Fibroblast of lung (primary cell): ENCODE data around the gene CDC25B.

Experiments
- EZH2 ChIP-seq: IDR thresholded peaks from 2 replicates; pipeline ENCODE4 v1.5.1; 2012; ENCODE audit warnings: low read length, control low read depth, mild to moderate bottlenecking; ENCODE audit errors: missing control alignments
- TF ChIP-seq, protein P1 (sequence below), 2 donors: IDR thresholded peaks in 1 of 2; conservative IDR thresholded peaks in 1 of 2; 1 replicate in 1 of 2; 2 replicates in 1 of 2; pipeline ENCODE4 v1.5.1; 2011 to 2012; ENCODE audit warnings: low read length in 2 of 2, control low read depth in 1 of 2, inconsistent platforms in 1 of 2, low read depth in 1 of 2, mild to moderate bottlenecking in 1 of 2

DNA sequence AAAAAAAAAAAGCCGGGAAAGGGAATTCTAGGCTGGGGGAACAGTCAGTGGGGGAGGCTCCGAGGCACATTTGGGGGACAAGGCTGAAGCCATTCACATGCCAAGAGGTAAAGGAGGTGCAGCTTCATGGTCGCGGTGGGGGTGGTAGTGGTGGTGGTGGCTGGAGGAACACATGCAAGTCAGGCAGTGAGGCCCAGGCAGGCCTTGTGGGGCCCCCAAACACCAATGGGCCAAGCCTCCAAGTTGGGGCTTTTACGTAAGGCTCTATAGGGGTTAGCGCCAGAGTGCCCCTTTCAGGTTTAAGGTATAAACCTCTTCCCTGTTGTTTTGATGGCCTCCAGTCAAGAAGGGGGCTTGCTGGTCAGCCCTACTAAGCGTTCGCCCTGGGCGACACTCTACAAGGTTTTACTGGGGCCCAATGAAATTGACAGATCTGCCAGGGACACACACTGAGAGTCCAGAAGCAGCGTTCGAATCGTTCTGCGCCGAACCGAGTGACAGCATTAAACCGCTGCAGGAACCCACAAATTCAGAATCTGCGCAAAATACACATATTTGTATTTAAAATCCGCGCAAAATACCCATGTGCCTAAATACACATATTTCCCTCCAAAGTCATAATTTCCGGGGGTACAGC lies 23.4 kb downstream of the CDC25B start:
- TF ChIP-seq EZH2: no peak
- TF ChIP-seq, protein P1, sequence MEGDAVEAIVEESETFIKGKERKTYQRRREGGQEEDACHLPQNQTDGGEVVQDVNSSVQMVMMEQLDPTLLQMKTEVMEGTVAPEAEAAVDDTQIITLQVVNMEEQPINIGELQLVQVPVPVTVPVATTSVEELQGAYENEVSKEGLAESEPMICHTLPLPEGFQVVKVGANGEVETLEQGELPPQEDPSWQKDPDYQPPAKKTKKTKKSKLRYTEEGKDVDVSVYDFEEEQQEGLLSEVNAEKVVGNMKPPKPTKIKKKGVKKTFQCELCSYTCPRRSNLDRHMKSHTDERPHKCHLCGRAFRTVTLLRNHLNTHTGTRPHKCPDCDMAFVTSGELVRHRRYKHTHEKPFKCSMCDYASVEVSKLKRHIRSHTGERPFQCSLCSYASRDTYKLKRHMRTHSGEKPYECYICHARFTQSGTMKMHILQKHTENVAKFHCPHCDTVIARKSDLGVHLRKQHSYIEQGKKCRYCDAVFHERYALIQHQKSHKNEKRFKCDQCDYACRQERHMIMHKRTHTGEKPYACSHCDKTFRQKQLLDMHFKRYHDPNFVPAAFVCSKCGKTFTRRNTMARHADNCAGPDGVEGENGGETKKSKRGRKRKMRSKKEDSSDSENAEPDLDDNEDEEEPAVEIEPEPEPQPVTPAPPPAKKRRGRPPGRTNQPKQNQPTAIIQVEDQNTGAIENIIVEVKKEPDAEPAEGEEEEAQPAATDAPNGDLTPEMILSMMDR (conservative IDR thresholded peaks at IDR 0.05 in 1 of 2, IDR thresholded peaks at IDR 0.05 in 1 of 2; ENCODE audit: low read depth in 1 of 2, low read length in 2 of 2): no peak
